Spleen (tissue), 11 donors: Measurements from ENCODE around the gene PITPNC1. TPM values are rescaled to one million over a fixed set of nuclear protein-coding genes. Genes with fewer than 3 reads are reported as not detected.

ENCODE experiments used
- DNase-seq: peaks from one replicate; pipeline ENCODE4 v3.0.0-alpha.2; 2020
- H3K27ac ChIP-seq, 8 donors: fragments of 200-600 bp; sonication (generic) in 7 of 8; 1 replicate in 4 of 8; 2 replicates in 4 of 8; pipeline versions ENCODE4 v1.5.0 to v1.8.0; 2016 to 2021; ENCODE audit warnings: inconsistent platforms in 4 of 8, mild to moderate bottlenecking in 4 of 8, moderate library complexity in 1 of 8
- H3K27me3 ChIP-seq, 7 donors: fragments of 200-600 bp; sonication (generic) in 6 of 7; replicated peaks in 1 of 7; 1 replicate in 4 of 7; 2 replicates in 3 of 7; pipeline versions ENCODE4 v1.5.0 to v1.8.0; 2016 to 2021; ENCODE audit warnings: inconsistent platforms in 3 of 7, mild to moderate bottlenecking in 1 of 7
- H3K36me3 ChIP-seq, 6 donors: fragments of 200-600 bp; sonication (generic) in 5 of 6; 1 replicate in 4 of 6; 2 replicates in 2 of 6; pipeline versions ENCODE4 v1.5.0 to v1.8.0; 2016 to 2021; ENCODE audit warnings: inconsistent platforms in 2 of 6
- H3K4me1 ChIP-seq, 6 donors: fragments of 200-600 bp; sonication (generic) in 5 of 6; 1 replicate in 3 of 6; 2 replicates in 3 of 6; pipeline versions ENCODE4 v1.5.0 to v1.8.0; 2016 to 2021; ENCODE audit warnings: inconsistent platforms in 3 of 6
- H3K4me3 ChIP-seq, 8 donors: fragments of 200-600 bp; sonication (generic) in 7 of 8; 1 replicate in 4 of 8; 2 replicates in 4 of 8; pipeline versions ENCODE4 v1.5.0 to v1.8.0; 2016 to 2021; ENCODE audit warnings: inconsistent platforms in 4 of 8, mild to moderate bottlenecking in 4 of 8, moderate library complexity in 2 of 8
- H3K9me3 ChIP-seq, 8 donors: fragments of 200-600 bp; sonication (generic) in 7 of 8; 1 replicate in 4 of 8; 2 replicates in 4 of 8; pipeline versions ENCODE4 v1.5.0 to v1.8.0; 2016 to 2021; ENCODE audit warnings: inconsistent platforms in 4 of 8
- POLR2A ChIP-seq, 3 donors: fragments of 450-650 bp; IDR thresholded peaks; one replicate each; pipeline ENCODE4 v1.5.1; 2017; ENCODE audit warnings: antibody characterized with exemption in 3 of 3, mild to moderate bottlenecking in 1 of 3
- POLR2AphosphoS5 ChIP-seq, 3 donors: sonication (generic); formaldehyde crosslinking; IDR thresholded peaks; one replicate each; pipeline ENCODE4 v1.5.1; 2017; ENCODE audit warnings: antibody characterized with exemption in 3 of 3
- WGBS, 5 donors: extraction: QIAGEN DNeasy Blood & Tissue Kit in 3 of 5; methylation state at CpG; one replicate each; pipeline versions ENCODE4 v1.1.5 to v1.1.7; 2013 to 2018; 5-methylcytosine and 5-hydroxymethylcytosine counted together
- intact Hi-C: fragments of 100-400 bp; cut with DNase I; formaldehyde crosslinking; loops from one replicate; pipeline ENCODE4 v1.15.0; 2023; ENCODE audit warnings: low total_unique reads
- polyA plus RNA-seq, 3 donors: library from polyadenylated mRNA; stranded (reverse); fragments of 200-250 nt; gene quantifications; one replicate each; pipeline ENCODE4 v1.2.1, GENCODE V29; 2013
- total RNA-seq, 7 donors: library from RNA; depleted of rRNA in 3 of 7; stranded (reverse); fragments of >200 nt in 3 of 7; fragmentation: NEBNext Ultra II Directional in 4 of 7; extraction: Animal tissue kit (Norgen Biotek cat#: 25700) in 4 of 7; gene quantifications; one replicate each; pipeline versions ENCODE4 v1.1.0 to v1.2.1, GENCODE V29; 2016 to 2021
- TF ChIP-seq, protein P1 (sequence below), 11 experiments: fragments of 200-600 bp in 7 of 11; fragments of 450-650 bp in 4 of 11; sonication (generic) in 4 of 11; IDR thresholded peaks in 8 of 11; conservative IDR thresholded peaks in 3 of 11; 1 replicate in 7 of 11; 2 replicates in 4 of 11; pipeline versions ENCODE4 v1.4.0 to v1.8.0; 2016 to 2021; ENCODE audit warnings: antibody characterized with exemption in 11 of 11, inconsistent platforms in 4 of 11, mild to moderate bottlenecking in 1 of 11
- donor health status: healthy with polysubstance abuse.
- donor health status: DM: no; HTN: no; CAD: no; lungs with moderate emphysema.
- donor health status: DM: no; HTN: no; CAD: no.
- donor health status: Bipolar disorder and iron deficiency.
- donor health status: healthy.
- donor health status: DM: no; HTN: no; CAD: no.
- donor health status: DM: yes; HTN: yes; CAD: no.

The PITPNC1 gene
- total and polyA plus RNA-seq, 10 donors, result 5.8 to 33.8 (median 18.8) TPM

DNA sequence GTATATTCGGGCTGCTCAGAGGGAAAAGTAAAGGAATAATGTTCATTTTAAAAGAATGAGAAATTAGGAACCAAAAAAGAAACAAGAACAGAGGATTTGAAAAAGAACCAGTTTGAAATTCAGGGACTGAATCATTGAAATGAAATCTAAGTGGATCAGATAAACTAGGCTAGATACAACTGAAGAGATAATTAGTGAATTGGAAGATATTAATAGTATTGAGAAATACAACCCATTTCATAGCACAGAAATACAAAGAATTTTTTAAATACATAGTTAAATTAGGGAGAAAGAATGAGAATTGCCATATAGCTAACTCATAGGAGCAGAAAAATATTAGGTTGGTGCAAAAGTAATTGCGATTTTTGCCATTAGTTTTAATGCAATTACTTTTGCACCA is 223.3 kb downstream of the PITPNC1 start:
- WGBS, 5 donors, result 94 to 98% (median 97%) methylated on average over 2 of the region's 2 CpGs
- no peaks in the 10 kb centered on the region for H3K27me3 ChIP-seq
- H3K27ac ChIP-seq, result no peak overlapping the region
- no peak for DNase-seq
- intact Hi-C loops, result no loop called here
- H3K36me3 ChIP-seq, result peaks cover 0 to 4% (median 0%) of the 10 kb centered on the region in 6 donors
- no peaks in the 10 kb centered on the region for H3K4me1 ChIP-seq
- TF ChIP-seq POLR2A (IDR thresholded peaks at IDR 0.05), result no peak
- TF ChIP-seq, protein P1, sequence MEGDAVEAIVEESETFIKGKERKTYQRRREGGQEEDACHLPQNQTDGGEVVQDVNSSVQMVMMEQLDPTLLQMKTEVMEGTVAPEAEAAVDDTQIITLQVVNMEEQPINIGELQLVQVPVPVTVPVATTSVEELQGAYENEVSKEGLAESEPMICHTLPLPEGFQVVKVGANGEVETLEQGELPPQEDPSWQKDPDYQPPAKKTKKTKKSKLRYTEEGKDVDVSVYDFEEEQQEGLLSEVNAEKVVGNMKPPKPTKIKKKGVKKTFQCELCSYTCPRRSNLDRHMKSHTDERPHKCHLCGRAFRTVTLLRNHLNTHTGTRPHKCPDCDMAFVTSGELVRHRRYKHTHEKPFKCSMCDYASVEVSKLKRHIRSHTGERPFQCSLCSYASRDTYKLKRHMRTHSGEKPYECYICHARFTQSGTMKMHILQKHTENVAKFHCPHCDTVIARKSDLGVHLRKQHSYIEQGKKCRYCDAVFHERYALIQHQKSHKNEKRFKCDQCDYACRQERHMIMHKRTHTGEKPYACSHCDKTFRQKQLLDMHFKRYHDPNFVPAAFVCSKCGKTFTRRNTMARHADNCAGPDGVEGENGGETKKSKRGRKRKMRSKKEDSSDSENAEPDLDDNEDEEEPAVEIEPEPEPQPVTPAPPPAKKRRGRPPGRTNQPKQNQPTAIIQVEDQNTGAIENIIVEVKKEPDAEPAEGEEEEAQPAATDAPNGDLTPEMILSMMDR (IDR thresholded peaks at IDR 0.05 in 8 of 11, conservative IDR thresholded peaks at IDR 0.05 in 3 of 11), result no peak
- TF ChIP-seq POLR2AphosphoS5 (IDR thresholded peaks at IDR 0.05), result no peak
- H3K4me3 ChIP-seq, result no peak overlapping the region
- no peaks in the 10 kb centered on the region for H3K9me3 ChIP-seq

DNA sequence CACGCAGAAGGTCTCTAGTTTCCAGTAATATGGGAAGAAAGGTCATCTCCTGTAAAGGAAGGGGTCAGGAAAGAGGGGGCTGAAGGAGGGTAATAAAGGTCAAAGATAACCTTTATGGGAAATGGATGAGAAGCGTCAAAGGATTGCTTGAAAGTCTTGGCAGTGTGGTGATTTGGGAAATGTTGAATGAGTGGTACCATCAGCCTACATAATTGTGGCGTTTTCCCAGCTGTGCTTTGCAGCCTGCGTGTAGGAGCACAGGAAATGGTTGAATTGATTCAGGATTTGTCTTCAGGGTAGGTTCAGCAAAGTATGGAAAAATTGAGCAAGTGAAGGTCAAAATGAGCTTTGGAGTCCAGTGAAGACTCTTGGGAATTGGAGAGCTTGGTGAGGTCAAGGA is 224.8 kb downstream of the PITPNC1 start:
- Histone ChIP-seq H3K27me3 (no peaks in the 10 kb centered on the region), H3K4me1 (peaks cover 0 to 3% (median 0%) of the 10 kb centered on the region in 6 donors), H3K9me3 (no peaks in the 10 kb centered on the region), H3K4me3 (no peak overlapping the region), H3K27ac (no peak overlapping the region), H3K36me3 (peaks cover 0 to 5% (median 0%) of the 10 kb centered on the region in 6 donors)
- DNase-seq, result peak; percentile 7
- 63 to 80% (median 72%) methylated on average over 4 of the region's 4 CpGs for WGBS, 5 donors
- no peak for TF ChIP-seq POLR2AphosphoS5 (IDR thresholded peaks at IDR 0.05)
- TF ChIP-seq, protein P1 (IDR thresholded peaks at IDR 0.05 in 8 of 11, conservative IDR thresholded peaks at IDR 0.05 in 3 of 11), result no peak
- no peak for TF ChIP-seq POLR2A (IDR thresholded peaks at IDR 0.05)
- intact Hi-C loops, result no loop called here

- H3K4me1 ChIP-seq, result peaks cover 0 to 3% (median 0%) of the 10 kb centered on the region in 6 donors
- H3K27me3 ChIP-seq, result no peaks in the 10 kb centered on the region
- H3K4me3 ChIP-seq, result no peak overlapping the region
- H3K27ac ChIP-seq, result no peak overlapping the region
- TF ChIP-seq, protein P1 (IDR thresholded peaks at IDR 0.05 in 8 of 11, conservative IDR thresholded peaks at IDR 0.05 in 3 of 11), result no peak
- no peak for TF ChIP-seq POLR2AphosphoS5 (IDR thresholded peaks at IDR 0.05)
- TF ChIP-seq POLR2A (IDR thresholded peaks at IDR 0.05), result no peak
- intact Hi-C loops, result no loop called here
- no peaks in the 10 kb centered on the region for H3K9me3 ChIP-seq
- DNase-seq, result peak; percentile 9
- WGBS, 5 donors, result 73 to 78% (median 75%) methylated on average over 4 of the region's 4 CpGs
- H3K36me3 ChIP-seq, result peaks cover 0 to 5% (median 0%) of the 10 kb centered on the region in 6 donors
Measured at GRCh38 chr17:67602444-67602843, 225.4 kb downstream of the PITPNC1 start.

DNA sequence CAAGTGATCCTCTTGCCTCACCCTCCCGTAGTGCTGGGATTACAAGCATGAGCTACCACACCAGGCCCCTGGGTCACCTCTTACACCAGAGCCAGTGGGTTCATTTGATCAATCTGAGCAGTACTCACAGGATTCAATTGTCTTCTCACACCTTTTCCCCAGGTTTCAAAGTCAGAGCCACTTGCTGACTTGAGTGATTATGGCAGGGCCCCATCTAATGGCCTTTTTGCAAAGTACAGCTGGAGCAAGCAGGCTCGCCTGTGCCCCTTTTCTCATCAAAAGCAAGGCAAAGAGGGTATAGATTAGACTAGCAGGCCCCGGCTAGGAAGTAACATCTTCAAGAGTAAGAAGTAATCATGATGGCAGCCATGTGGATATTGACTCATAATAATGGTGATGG is 225.9 kb downstream of the PITPNC1 start:
- Histone ChIP-seq H3K36me3 (peaks cover 0 to 5% (median 0%) of the 10 kb centered on the region in 6 donors), H3K4me3 (no peak overlapping the region), H3K27me3 (no peaks in the 10 kb centered on the region), H3K27ac (no peak overlapping the region), H3K9me3 (no peaks in the 10 kb centered on the region), H3K4me1 (peaks cover 0 to 3% (median 0%) of the 10 kb centered on the region in 6 donors)
- intact Hi-C loops, result no loop called here
- no peak for TF ChIP-seq POLR2A (IDR thresholded peaks at IDR 0.05)
- TF ChIP-seq, protein P1 (IDR thresholded peaks at IDR 0.05 in 8 of 11, conservative IDR thresholded peaks at IDR 0.05 in 3 of 11), result peak in 6 of 11 experiments; percentile 17 to 50 (median 32)
- peak; percentile 46 for DNase-seq
- WGBS, 5 donors, result 82 to 89% (median 82%) methylated on average over 3 of the region's 3 CpGs
